Keratinocyte (primary cell): ENCODE results near the gene EIF2S2. TPM values are rescaled to one million over a fixed set of nuclear protein-coding genes. Genes with fewer than 3 reads are reported as not detected.

Source experiments
- DNase-seq: peaks from one replicate; pipeline ENCODE4 v3.0.0-alpha.2; 2011; ENCODE audit warnings: low read depth, missing footprints, low spot score
- FAIRE-seq: peaks from 2 replicates; lab custom pipeline; 2011; peaks lifted over from hg19 to GRCh38; lab: Jason Lieb, UNC
- H2AFZ ChIP-seq: 2 replicates; pipeline ENCODE4 v1.6.0; 2012; ENCODE audit warnings: low read length, control low read depth, inconsistent platforms; ENCODE audit not compliant: control insufficient read depth
- H3K27ac ChIP-seq: 2 replicates; pipeline ENCODE4 v1.5.1; 2011; ENCODE audit warnings: low read length; ENCODE audit not compliant: control insufficient read depth, insufficient read depth
- H3K27me3 ChIP-seq: 3 replicates; pipeline ENCODE4 v1.6.0; 2011; ENCODE audit warnings: low read length; ENCODE audit not compliant: control insufficient read depth, insufficient read depth; ENCODE audit errors: extremely low read depth
- H3K36me3 ChIP-seq, 2 experiments: 2 replicates in 1 of 2; 3 replicates in 1 of 2; pipeline ENCODE4 v1.5.1; 2011; ENCODE audit warnings: low read length in 2 of 2, mild to moderate bottlenecking in 1 of 2; ENCODE audit not compliant: control insufficient read depth in 2 of 2, insufficient read depth in 2 of 2; ENCODE audit errors: extremely low read depth in 1 of 2
- H3K4me1 ChIP-seq: 3 replicates; pipeline ENCODE4 v1.5.1; 2011; ENCODE audit warnings: low read length; ENCODE audit not compliant: control insufficient read depth, insufficient read depth; ENCODE audit errors: extremely low read depth
- H3K4me2 ChIP-seq: 3 replicates; pipeline ENCODE4 v1.6.0; 2011; ENCODE audit warnings: low read depth, low read length; ENCODE audit not compliant: control insufficient read depth, insufficient read depth; ENCODE audit errors: extremely low read depth
- H3K4me3 ChIP-seq, 3 experiments: fragments of 200-600 bp in 1 of 3; sonication (generic) in 1 of 3; 2 replicates in 2 of 3; 3 replicates in 1 of 3; pipeline ENCODE4 v1.5.1; 2011 to 2016; ENCODE audit warnings: low read length in 3 of 3, mild to moderate bottlenecking in 3 of 3, control low read depth in 2 of 3, inconsistent platforms in 1 of 3, low read depth in 1 of 3, mixed read lengths in 1 of 3, mixed run types in 1 of 3, moderate library complexity in 1 of 3; ENCODE audit not compliant: control insufficient read depth in 2 of 3, insufficient read depth in 2 of 3; ENCODE audit errors: extremely low read depth in 1 of 3
- H3K79me2 ChIP-seq: 2 replicates; pipeline ENCODE4 v1.6.0; 2012; ENCODE audit warnings: low read length; ENCODE audit not compliant: control insufficient read depth, insufficient read depth
- H3K9ac ChIP-seq: 3 replicates; pipeline ENCODE4 v1.6.0; 2011; ENCODE audit warnings: low read length; ENCODE audit not compliant: control insufficient read depth, insufficient read depth; ENCODE audit errors: extremely low read depth
- H3K9me1 ChIP-seq: 3 replicates; pipeline ENCODE4 v1.6.0; 2011; ENCODE audit warnings: low read length; ENCODE audit not compliant: control insufficient read depth, insufficient read depth; ENCODE audit errors: extremely low read depth
- H3K9me3 ChIP-seq: 2 replicates; pipeline ENCODE4 v1.5.1; 2012; ENCODE audit warnings: low read depth, low read length; ENCODE audit not compliant: control insufficient read depth
- H4K20me1 ChIP-seq: 3 replicates; pipeline ENCODE4 v1.6.0; 2011; ENCODE audit warnings: low read length; ENCODE audit not compliant: control insufficient read depth, insufficient read depth; ENCODE audit errors: extremely low read depth
- EZH2 ChIP-seq: IDR thresholded peaks from one replicate; pipeline ENCODE4 v1.6.1; 2012; ENCODE audit warnings: inconsistent platforms, mild to moderate bottlenecking, low read length, moderate library complexity
- dilution Hi-C: fragments of 300-500 bp; cut with MboI; formaldehyde crosslinking; loops from one replicate; pipeline ENCODE4 v1.7.0; 2020; ENCODE audit warnings: low sequenced_read_pairs; ENCODE audit not compliant: extremely low pct_ligation_motif_present
- polyA plus RNA-seq, 5 experiments: library from polyadenylated mRNA; depleted of rRNA in 3 of 5; stranded (reverse) in 3 of 5; stranded (forward) in 1 of 5; unstranded in 1 of 5; fragments of >200 nt; gene quantifications; 1 replicate in 1 of 5; 2 replicates in 3 of 5; 3 replicates in 1 of 5; pipeline versions ENCODE4 v1.2.1 to v1.2.3, GENCODE V29; 2011 to 2012; ENCODE audit warnings: missing spikeins in 2 of 5, low read depth in 1 of 5, low replicate concordance in 1 of 5
- TF ChIP-seq, protein P1 (sequence below), 3 experiments: IDR thresholded peaks in 1 of 3; conservative IDR thresholded peaks in 1 of 3; optimal IDR thresholded peaks in 1 of 3; 2 replicates in 2 of 3; 3 replicates in 1 of 3; pipeline versions ENCODE3 to v1.5.1; 2011; ENCODE audit warnings: low read length in 3 of 3, mild to moderate bottlenecking in 3 of 3, moderate library complexity in 2 of 3, control low read depth in 1 of 3, inconsistent platforms in 1 of 3; ENCODE audit not compliant: insufficient read depth in 2 of 3; ENCODE audit errors: extremely low read depth in 1 of 3

Gene EIF2S2
- polyA plus RNA-seq, 1 donor (not counting 4 experiments of a cell fraction or from before 2014, with no cell fraction given): 131 TPM

DNA sequence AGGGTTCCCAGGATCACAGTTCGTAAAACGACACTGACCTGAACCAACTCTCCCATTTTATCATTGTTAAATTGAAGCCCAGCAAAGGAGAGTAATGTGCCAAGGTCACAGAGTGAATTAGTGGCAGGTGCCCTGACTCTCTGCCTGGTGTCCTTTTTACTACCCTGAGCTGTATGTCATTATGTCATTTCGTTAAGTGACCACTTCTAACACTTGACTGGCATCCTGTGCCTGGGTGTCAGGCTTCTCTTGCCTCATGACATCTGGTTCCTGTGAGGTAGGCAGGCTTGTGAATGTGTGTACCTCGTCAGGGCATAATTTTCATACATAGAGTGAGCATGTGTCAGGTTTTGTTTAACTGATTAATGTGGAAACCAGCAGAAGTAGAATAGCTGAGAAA, 69.8 kb downstream of the EIF2S2 start:
- Histone ChIP-seq H3K79me2 (peaks cover 93% of the 10 kb centered on the region), H3K4me3 (no peak overlapping the region), H4K20me1 (peaks cover 19% of the 10 kb centered on the region), H2AFZ (no peak overlapping the region), H3K4me1 (no peaks in the 10 kb centered on the region), H3K9me1 (peaks cover 3% of the 10 kb centered on the region), H3K9ac (no peak overlapping the region), H3K9me3 (no peaks in the 10 kb centered on the region), H3K36me3 (peaks cover 0 to 11% of the 10 kb centered on the region in 2 experiments), H3K27ac (no peak overlapping the region), H3K4me2 (no peak overlapping the region), H3K27me3 (no peaks in the 10 kb centered on the region)
- DNase-seq (no peak), FAIRE-seq (no peak)
- TF ChIP-seq, protein P1, sequence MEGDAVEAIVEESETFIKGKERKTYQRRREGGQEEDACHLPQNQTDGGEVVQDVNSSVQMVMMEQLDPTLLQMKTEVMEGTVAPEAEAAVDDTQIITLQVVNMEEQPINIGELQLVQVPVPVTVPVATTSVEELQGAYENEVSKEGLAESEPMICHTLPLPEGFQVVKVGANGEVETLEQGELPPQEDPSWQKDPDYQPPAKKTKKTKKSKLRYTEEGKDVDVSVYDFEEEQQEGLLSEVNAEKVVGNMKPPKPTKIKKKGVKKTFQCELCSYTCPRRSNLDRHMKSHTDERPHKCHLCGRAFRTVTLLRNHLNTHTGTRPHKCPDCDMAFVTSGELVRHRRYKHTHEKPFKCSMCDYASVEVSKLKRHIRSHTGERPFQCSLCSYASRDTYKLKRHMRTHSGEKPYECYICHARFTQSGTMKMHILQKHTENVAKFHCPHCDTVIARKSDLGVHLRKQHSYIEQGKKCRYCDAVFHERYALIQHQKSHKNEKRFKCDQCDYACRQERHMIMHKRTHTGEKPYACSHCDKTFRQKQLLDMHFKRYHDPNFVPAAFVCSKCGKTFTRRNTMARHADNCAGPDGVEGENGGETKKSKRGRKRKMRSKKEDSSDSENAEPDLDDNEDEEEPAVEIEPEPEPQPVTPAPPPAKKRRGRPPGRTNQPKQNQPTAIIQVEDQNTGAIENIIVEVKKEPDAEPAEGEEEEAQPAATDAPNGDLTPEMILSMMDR (optimal IDR thresholded peaks at IDR 0.05 in 1 of 3, IDR thresholded peaks at IDR 0.05 in 1 of 3, conservative IDR thresholded peaks at IDR 0.05 in 1 of 3; ENCODE audit: extremely low read depth in 1 of 3, insufficient read depth in 2 of 3, low read length in 3 of 3): no peak
- no peak for TF ChIP-seq EZH2
- dilution Hi-C loops: no loop called here

DNA sequence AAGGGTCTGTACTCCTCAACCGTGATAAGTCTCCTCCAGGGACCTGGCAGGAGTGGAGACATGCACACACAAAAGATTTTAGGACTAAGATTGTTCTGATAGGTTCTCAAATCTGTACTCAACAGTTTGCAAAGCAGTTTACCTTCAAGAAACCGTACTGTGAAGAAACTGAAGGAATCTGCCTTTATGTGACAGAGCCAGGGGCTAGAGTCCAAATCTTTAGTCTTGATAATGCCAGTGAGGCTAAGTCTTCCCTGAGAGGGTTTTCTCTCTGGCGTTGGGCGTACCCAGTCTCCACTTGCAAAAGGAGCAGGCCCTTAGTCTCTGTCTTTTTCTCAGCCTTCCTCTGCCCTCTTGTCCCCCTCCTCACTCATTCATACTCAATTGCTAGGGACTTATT, 70.8 kb downstream of the EIF2S2 start:
- dilution Hi-C loops: no loop called here
- H3K27ac ChIP-seq: no peak overlapping the region
- FAIRE-seq (no peak), DNase-seq (no peak)
- no peaks in the 10 kb centered on the region for H3K27me3 ChIP-seq
- peaks cover 0 to 11% of the 10 kb centered on the region in 2 experiments for H3K36me3 ChIP-seq
- H3K9me3 ChIP-seq: no peaks in the 10 kb centered on the region
- H4K20me1 ChIP-seq: peaks cover 21% of the 10 kb centered on the region
- no peak overlapping the region for H3K9ac ChIP-seq
- H3K4me1 ChIP-seq: peaks cover 3% of the 10 kb centered on the region
- H3K9me1 ChIP-seq: no peaks in the 10 kb centered on the region
- H3K4me3 ChIP-seq: no peak overlapping the region
- no peak overlapping the region for H3K4me2 ChIP-seq
- peaks cover 93% of the 10 kb centered on the region for H3K79me2 ChIP-seq
- H2AFZ ChIP-seq: no peak overlapping the region
- TF ChIP-seq, protein P1 (optimal IDR thresholded peaks at IDR 0.05 in 1 of 3, IDR thresholded peaks at IDR 0.05 in 1 of 3, conservative IDR thresholded peaks at IDR 0.05 in 1 of 3; ENCODE audit: extremely low read depth in 1 of 3, insufficient read depth in 2 of 3, low read length in 3 of 3): no peak
- no peak for TF ChIP-seq EZH2
